CD4-positive, alpha-beta T cell (primary cell): Measurements from ENCODE around the gene PAOX. TPM values are rescaled to one million over a fixed set of nuclear protein-coding genes. Genes with fewer than 3 reads are reported as not detected.

Experiments
- ATAC-seq: fragments of 200-7000 bp; cut with Tn5 transposase; one replicate; pipeline ENCODE4 v1.10.0; 2022; ENCODE audit warnings: mild to moderate bottlenecking; ENCODE audit not compliant: poor library complexity
- CTCF ChIA-PET: fragments of 350-600 bp; sonication (Branson Sonifier 250); formaldehyde crosslinking; loops from one replicate; lab custom pipeline; 2021; ENCODE audit warnings: antibody characterized with exemption, inconsistent platforms; lab: Charles Lee
- POLR2A ChIA-PET: fragments of 350-600 bp; sonication (Branson Sonifier 250); formaldehyde crosslinking; loops from one replicate; lab custom pipeline; 2021; ENCODE audit warnings: antibody characterized with exemption, inconsistent platforms; lab: Charles Lee
- DNase-seq, 14 experiments: peaks; one replicate each; pipeline ENCODE4 v3.0.0-alpha.2; 2013 to 2020; ENCODE audit warnings: mixed read lengths in 2 of 14
- H3K27ac ChIP-seq, 2 donors: one replicate each; pipeline versions ENCODE4 v1.5.1 to v1.7.0; 2013; ENCODE audit warnings: low read length in 2 of 2, low read depth in 1 of 2, mild to moderate bottlenecking in 1 of 2
- H3K27me3 ChIP-seq, 2 experiments: 1 replicate in 1 of 2; 2 replicates in 1 of 2; pipeline versions ENCODE4 v1.6.1 to v1.7.0; 2013; ENCODE audit warnings: low read length in 2 of 2, control low read depth in 1 of 2, mild to moderate bottlenecking in 1 of 2, moderate library complexity in 1 of 2; ENCODE audit not compliant: insufficient read depth in 2 of 2, control insufficient read depth in 1 of 2
- H3K36me3 ChIP-seq: one replicate; pipeline ENCODE4 v1.6.1; 2013; ENCODE audit warnings: low read length, control low read depth; ENCODE audit not compliant: insufficient read depth
- H3K4me1 ChIP-seq: one replicate; pipeline ENCODE4 v1.6.1; 2013; ENCODE audit warnings: low read length, control low read depth; ENCODE audit not compliant: insufficient read depth
- H3K4me3 ChIP-seq: one replicate; pipeline ENCODE4 v1.5.1; 2013; ENCODE audit warnings: mild to moderate bottlenecking, low read length, moderate library complexity
- H3K9me3 ChIP-seq, 2 experiments: 1 replicate in 1 of 2; 2 replicates in 1 of 2; pipeline versions ENCODE4 v1.6.1 to v1.7.0; 2013; ENCODE audit warnings: low read length in 2 of 2, mild to moderate bottlenecking in 2 of 2, control low read depth in 1 of 2, moderate library complexity in 1 of 2; ENCODE audit not compliant: control insufficient read depth in 1 of 2, insufficient read depth in 1 of 2
- H3K27ac Mint-ChIP-seq: one replicate; pipeline ENCODE4 v1.8.0; 2020; ENCODE audit warnings: mixed read lengths
- H3K27me3 Mint-ChIP-seq: one replicate; pipeline ENCODE4 v1.8.0; 2021; ENCODE audit warnings: mixed read lengths
- H3K36me3 Mint-ChIP-seq: one replicate; pipeline ENCODE4 v1.8.0; 2021; ENCODE audit warnings: low read depth, mixed read lengths
- H3K4me1 Mint-ChIP-seq: one replicate; pipeline ENCODE4 v1.8.0; 2021; ENCODE audit warnings: low read depth, mixed read lengths
- H3K4me3 Mint-ChIP-seq: one replicate; pipeline ENCODE4 v1.8.0; 2020; ENCODE audit warnings: mild to moderate bottlenecking, mixed read lengths
- H3K9me3 Mint-ChIP-seq: one replicate; pipeline ENCODE4 v1.8.0; 2020; ENCODE audit warnings: mixed read lengths
- CTCF ChIP-seq: fragments of 200-600 bp; IDR thresholded peaks from one replicate; pipeline ENCODE4 v1.8.0; 2022; ENCODE audit warnings: antibody characterized with exemption, mild to moderate bottlenecking
- intact Hi-C, 2 experiments: fragments of 100-400 bp; cut with DNase I in 1 of 2; cut with micrococcal nuclease in 1 of 2; formaldehyde crosslinking; loops; one replicate each; pipeline versions ENCODE4 v1.15.1 to v1.9.0; 2023 to 2025; cut with DNase I, micrococcal nuclease
- total RNA-seq, 174 experiments: library from RNA in 2 of 174; stranded (reverse) in 2 of 174; gene quantifications; one replicate each; pipeline ENCODE4 v1.2.3 and lab custom pipeline; 2021 to 2026

PAOX gene
- total RNA-seq, 2 experiments from 2014 or later, result 1.9 to 2.6 TPM

GRCh38 chr10:133357285-133358161 lies 21.5 kb upstream of the PAOX start, which contains the start of gene FUOM:
TSS of gene FUOM (minus strand) at chr10:133358019. CDS start at chr10:133358007, 12 bp downstream.
- Histone ChIP-seq H3K27me3 (no peaks in the 10 kb centered on the region), H3K36me3 (no peaks in the 10 kb centered on the region), H3K9me3 (peaks cover 0 to 6% of the 10 kb centered on the region in 2 experiments), H3K4me1 (peaks cover 22% of the 10 kb centered on the region), H3K4me3 (peak within 1 kb of the TSS; percentile 63), H3K27ac (peak within 1 kb of the TSS in 1 of 2 donors; percentile 29)
- intact Hi-C loops, result loop anchor here (1.0 to 2.0 kb wide), 4 partner anchors 15 to 48 kb away; partner anchors contain the start of genes CALY (in 2 of the 2) and MTG1 (in 1 of the 2)
- DNase-seq (peak; percentile 51 to 88 (median 66)), ATAC-seq (peak; percentile 91)
- POLR2A ChIA-PET, result interaction anchor here (0.7 to 1.8 kb wide), 5 partner anchors 16 to 93 kb away, joined by 3 to 8 read pairs (median 3); partner anchors contain the start of genes CALY and ECHS1
- peak within 1 kb of the TSS; percentile 53 for H3K27ac Mint-ChIP-seq
- TF ChIP-seq CTCF, result no peak
- CTCF ChIA-PET, result interaction anchor here (1.4 to 3.4 kb wide), 2 partner anchors 28 to 49 kb away, joined by 3 to 12 read pairs; no protein-coding TSS in a partner anchor
- no peaks in the 10 kb centered on the region for H3K4me1 Mint-ChIP-seq
- H3K36me3 Mint-ChIP-seq, result peaks cover 12% of the 10 kb centered on the region
- no peaks in the 10 kb centered on the region for H3K9me3 Mint-ChIP-seq
- peak within 1 kb of the TSS; percentile 83 for H3K4me3 Mint-ChIP-seq
- no peaks in the 10 kb centered on the region for H3K27me3 Mint-ChIP-seq

- POLR2A ChIA-PET, result interaction anchor here (1.2 to 1.8 kb wide), 3 partner anchors 20 to 31 kb away, joined by 7 to 8 read pairs (median 7); partner anchors contain the start of gene CALY
- CTCF ChIA-PET, result interaction anchor here (1.3 to 3.4 kb wide), 3 partner anchors 29 to 50 kb away, joined by 3 to 12 read pairs (median 3); no protein-coding TSS in a partner anchor
- intact Hi-C loops, result loop anchor here (1.0 to 2.0 kb wide), 3 partner anchors 14 to 49 kb away; partner anchors contain the start of gene CALY (in 1 of the 2)
- DNase-seq (peak in 1 of 14 experiments; percentile 45), ATAC-seq (no peak)
- Mint-ChIP-seq H3K9me3 (no peaks in the 10 kb centered on the region), H3K27me3 (no peaks in the 10 kb centered on the region), H3K27ac (peak overlapping the region; percentile 53), H3K36me3 (peaks cover 12% of the 10 kb centered on the region), H3K4me3 (no peak overlapping the region), H3K4me1 (no peaks in the 10 kb centered on the region)
- Histone ChIP-seq H3K9me3 (peaks cover 0 to 6% of the 10 kb centered on the region in 2 experiments), H3K4me1 (peaks cover 22% of the 10 kb centered on the region), H3K4me3 (no peak overlapping the region), H3K27me3 (no peaks in the 10 kb centered on the region), H3K36me3 (no peaks in the 10 kb centered on the region), H3K27ac (no peak overlapping the region)
- no peak for TF ChIP-seq CTCF
These were observed 20.7 kb upstream of the PAOX start for GRCh38 chr10:133358162-133358924.

GRCh38 chr10:133358925-133359310 lies 20.1 kb upstream of the PAOX start:
- ChIA-PET POLR2A (interaction anchor here (1.6 to 1.8 kb wide), 2 partner anchors 19 to 31 kb away, joined by 7 read pairs; no protein-coding TSS in a partner anchor), CTCF (interaction anchor here (1.2 to 3.4 kb wide), 3 partner anchors 29 to 31 kb away, joined by 3 to 12 read pairs (median 3); no protein-coding TSS in a partner anchor)
- no peaks in the 10 kb centered on the region for H3K27me3 ChIP-seq
- Mint-ChIP-seq H3K36me3 (peaks cover 12% of the 10 kb centered on the region), H3K9me3 (no peaks in the 10 kb centered on the region), H3K27ac (peak overlapping the region; percentile 53), H3K27me3 (no peaks in the 10 kb centered on the region), H3K4me3 (no peak overlapping the region), H3K4me1 (no peaks in the 10 kb centered on the region)
- intact Hi-C loops, result loop anchor here (1.0 to 2.0 kb wide), 3 partner anchors 13 to 50 kb away; partner anchors contain the start of gene CALY (in 1 of the 2)
- no peak overlapping the region for H3K27ac ChIP-seq
- ATAC-seq (no peak), DNase-seq (no peak)
- no peak overlapping the region for H3K4me3 ChIP-seq
- TF ChIP-seq CTCF, result no peak
- H3K4me1 ChIP-seq, result peaks cover 22% of the 10 kb centered on the region
- no peaks in the 10 kb centered on the region for H3K36me3 ChIP-seq
- peaks cover 0 to 6% of the 10 kb centered on the region in 2 experiments for H3K9me3 ChIP-seq
